Measurements from ENCODE around the gene FNDC7.
"Not testable (repeated sequence)": the region's sequence is repeated elsewhere in the genome, so short reads cannot be mapped to it uniquely, and the experiment has no call there.

FNDC7 gene

GRCh38 chr1:108745980-108746381 lies 33.3 kb downstream of the FNDC7 start:
- DNase-seq, result no peak

- peak; percentile 99 for DNase-seq
Measured at GRCh38 chr1:108746382-108747170, 33.9 kb downstream of the FNDC7 start, which contains the start of gene STXBP3. TSS of gene STXBP3 (plus strand) at chr1:108746674. CDS start at chr1:108746738, 64 bp downstream.

- peak; percentile 13 for DNase-seq
Measured at GRCh38 chr1:108747171-108747850, 34.6 kb downstream of the FNDC7 start.

GRCh38 chr1:108747898-108748297 lies 35.2 kb downstream of the FNDC7 start:
- DNase-seq, result no peak

- no peak for DNase-seq
Measured at GRCh38 chr1:108749081-108749480, 36.4 kb downstream of the FNDC7 start.

- DNase-seq, result no peak
Measured at GRCh38 chr1:108750476-108751181, 37.9 kb downstream of the FNDC7 start.

- no peak for DNase-seq
Measured at GRCh38 chr1:108753363-108753762, 40.7 kb downstream of the FNDC7 start.

GRCh38 chr1:108758796-108759195 lies 46.1 kb downstream of the FNDC7 start:
- no peak for DNase-seq

- DNase-seq, result no peak
Measured at GRCh38 chr1:108767115-108767514, 54.4 kb downstream of the FNDC7 start.

- no peak for DNase-seq
Measured at GRCh38 chr1:108767708-108768107, 55.0 kb downstream of the FNDC7 start.

- no peak for DNase-seq
Measured at GRCh38 chr1:108777839-108778238, 65.1 kb downstream of the FNDC7 start.

- no peak for DNase-seq
Measured at GRCh38 chr1:108779455-108779854, 66.7 kb downstream of the FNDC7 start.

GRCh38 chr1:108780937-108781574 lies 68.3 kb downstream of the FNDC7 start:
- no peak for DNase-seq

GRCh38 chr1:108781575-108781944 lies 68.9 kb downstream of the FNDC7 start:
- DNase-seq, result not testable (repeated sequence)

- DNase-seq, result no peak
Measured at GRCh38 chr1:108785264-108785663, 72.6 kb downstream of the FNDC7 start.

GRCh38 chr1:108785880-108786279 lies 73.2 kb downstream of the FNDC7 start:
- DNase-seq, result no peak

- no peak for DNase-seq
Measured at GRCh38 chr1:108791790-108792189, 79.1 kb downstream of the FNDC7 start.

All from NCI-H2107 (cell line).